D341Med (cell line): ENCODE measurements around the gene SIK1.

Source experiments
- DNase-seq: peaks from one replicate; pipeline ENCODE4 v3.0.0; 2012; ENCODE audit warnings: low spot score

SIK1 gene

DNA sequence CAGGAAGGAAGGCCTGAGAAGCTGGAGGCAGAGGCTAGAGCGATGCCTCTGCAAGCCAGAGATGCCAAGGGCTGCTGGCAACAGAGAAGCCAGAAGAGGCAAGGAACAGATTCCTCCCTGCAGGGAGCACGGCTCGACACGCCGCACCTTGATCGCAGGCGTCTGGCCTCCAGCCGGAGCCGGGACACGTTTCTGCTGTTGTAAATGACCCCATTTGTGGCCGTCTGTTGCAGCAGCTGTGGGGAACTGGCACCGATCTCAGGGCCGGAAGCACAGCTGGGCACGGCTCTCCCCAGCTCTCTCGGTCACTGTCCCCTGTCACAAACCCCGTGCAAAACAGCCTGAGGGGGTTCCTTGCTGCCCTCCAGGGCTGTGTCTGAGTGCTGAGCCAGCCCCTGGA, 59.6 kb downstream of the SIK1 start:
- no peak for DNase-seq

DNA sequence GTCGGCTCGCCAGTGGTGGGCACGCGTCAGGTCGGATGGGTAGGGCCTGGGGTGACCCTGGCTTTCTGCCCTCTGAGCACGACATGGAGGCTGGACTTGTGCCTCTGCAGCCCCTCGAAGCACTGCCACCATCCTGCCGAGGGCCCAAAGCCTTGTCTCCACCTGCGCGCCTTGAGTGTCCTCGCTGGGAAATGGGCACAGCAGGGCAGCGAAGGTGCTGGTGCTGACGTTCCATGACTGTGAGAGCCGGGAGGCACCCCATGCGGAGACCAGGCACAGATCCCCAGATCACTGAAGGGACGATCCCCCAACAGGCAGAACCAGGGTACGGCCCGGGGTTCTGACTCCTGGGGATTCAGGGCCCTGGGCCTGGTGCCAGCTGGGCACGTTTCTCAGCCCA, 60.3 kb downstream of the SIK1 start:
- no peak for DNase-seq

DNA sequence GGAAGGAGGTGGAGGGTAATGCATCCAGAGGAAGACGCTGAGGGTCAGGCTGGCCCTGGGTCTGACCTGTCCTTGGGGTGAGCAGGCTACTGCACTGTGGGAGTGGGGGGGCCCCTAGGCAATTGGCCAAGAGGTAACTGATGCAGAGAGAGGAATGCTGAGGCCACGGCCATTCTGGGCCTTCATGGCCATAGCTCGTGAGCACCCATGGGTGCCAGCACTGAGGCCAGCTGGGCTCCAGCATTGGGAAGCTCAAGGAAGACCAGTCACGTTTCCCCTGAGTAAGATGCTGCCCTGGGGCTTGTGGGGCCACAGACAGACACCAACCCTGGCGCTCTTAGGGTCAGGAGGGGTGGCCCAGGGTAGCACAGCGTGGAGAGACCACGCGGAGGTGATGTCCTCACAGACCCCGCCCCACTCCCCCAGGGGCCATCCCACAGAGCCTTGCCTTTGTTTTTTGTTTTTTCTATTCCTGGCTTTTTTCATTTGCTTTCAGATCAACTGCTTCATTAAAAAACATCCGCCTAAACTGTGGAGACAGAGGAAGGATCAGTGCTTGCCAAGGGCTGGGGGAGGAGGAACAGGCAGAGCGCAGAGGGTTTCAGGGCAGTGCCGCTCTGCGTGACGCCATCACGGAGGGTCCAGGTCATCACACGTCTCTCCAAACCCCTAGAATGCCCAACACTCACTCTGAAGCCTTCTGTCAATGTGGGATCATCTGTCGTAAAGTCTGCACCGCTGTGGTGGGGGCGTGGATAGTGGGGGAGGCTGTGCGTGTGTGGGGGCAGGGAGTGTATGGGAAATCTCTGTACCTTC, 61.1 kb downstream of the SIK1 start:
- DNase-seq = no peak

DNA sequence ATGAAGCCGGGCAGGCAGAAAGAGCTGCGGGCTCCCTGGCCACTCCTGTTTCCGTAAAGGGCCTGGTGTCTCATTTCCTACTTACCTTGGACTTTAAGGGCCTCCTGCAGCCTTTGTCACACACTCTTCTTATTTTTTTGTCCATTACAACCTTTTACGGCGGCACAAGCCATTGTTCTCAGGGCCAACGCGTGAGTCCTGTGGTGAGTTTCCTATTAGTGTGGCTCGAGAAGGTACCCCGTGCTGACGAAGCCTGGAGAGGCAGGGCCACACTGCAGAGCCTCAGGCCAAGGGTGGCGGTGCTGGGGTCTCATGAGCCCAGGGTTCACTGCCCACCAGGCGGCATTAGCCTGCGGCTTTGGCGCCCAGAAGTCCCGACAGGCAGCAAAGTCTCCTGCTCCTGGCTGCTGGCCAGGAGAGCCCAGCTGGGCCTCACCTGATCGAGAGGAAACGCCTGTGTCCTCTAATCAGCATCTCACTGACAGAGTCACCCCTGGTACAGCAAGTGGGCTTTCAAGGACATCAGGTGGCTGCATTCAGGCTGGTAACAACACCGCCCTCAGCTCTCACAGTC, 62.0 kb downstream of the SIK1 start:
- no peak for DNase-seq
